NCI-H2227 treated with DMSO at 0.1 percent for 48 hours (cell line): ENCODE results near the gene AKNA.
A peak's percentile ranks its signal among the peaks of the same experiment; 100 is the strongest.

Source experiments
- DNase-seq: peaks from one replicate; lab custom pipeline; 2025; lab: John Stamatoyannopoulos, UW

AKNA gene

DNA sequence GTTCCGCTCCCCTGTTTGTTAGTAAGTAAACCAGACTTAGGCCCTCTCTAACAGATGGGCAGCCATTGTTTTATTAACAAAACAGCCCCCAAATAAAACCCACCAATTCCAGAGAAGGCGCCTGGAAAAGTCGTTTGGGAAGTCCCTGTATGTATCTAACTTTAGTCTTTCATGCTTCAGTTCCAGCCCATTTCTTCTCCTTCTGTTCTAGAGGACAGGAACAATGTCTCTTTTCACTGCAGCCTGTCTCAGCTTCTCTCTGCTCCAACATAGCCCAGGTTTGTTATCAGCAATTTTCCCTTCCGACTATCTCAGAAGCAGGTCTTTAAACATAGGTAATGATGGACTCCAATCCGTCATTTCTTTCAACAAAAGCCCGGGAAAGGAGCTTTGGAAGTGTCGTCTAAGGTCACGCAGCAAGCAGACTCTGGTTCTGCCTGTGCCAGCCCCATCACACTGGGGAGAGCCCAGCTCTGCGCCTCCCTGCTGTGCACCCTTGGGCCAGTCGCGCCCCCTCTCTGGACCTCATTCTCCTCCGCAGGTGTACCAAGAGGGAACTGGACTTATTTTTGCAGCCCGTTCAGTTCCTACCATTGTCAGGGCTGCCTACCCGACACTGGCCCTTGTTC is 9.6 kb upstream of the AKNA start:
- DNase-seq, result no peak

DNA sequence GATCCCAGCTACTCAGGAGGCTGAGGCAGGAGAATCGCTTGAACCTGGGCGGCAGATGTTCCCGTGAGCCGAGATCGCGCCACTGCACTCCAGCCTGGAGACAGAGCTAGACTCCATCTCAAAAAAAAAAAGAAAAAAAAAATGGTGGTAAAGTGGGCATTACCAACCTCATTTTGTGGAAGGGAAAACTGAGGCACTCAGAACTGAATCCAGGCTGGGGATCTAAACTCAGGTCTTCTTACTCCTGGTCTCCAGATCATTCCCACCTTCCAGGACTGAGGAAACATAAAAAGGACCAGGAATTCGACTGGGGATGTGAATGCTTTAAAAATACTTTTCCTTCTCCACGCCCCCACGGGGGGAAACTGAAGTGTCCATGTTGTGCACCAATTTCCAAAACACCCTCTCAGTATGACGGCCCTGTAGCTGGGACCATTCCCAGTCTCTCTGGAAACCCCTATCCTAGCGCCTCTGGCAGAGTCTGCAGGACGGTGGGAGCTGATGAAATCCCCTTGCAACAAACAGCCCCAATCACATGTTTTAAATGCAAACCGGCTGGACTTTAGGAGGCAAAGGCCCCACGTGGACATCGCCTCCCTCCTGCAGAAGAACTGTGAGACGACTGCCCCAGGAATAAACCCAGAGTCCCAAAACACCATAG is 8.9 kb upstream of the AKNA start:
- no peak for DNase-seq

DNA sequence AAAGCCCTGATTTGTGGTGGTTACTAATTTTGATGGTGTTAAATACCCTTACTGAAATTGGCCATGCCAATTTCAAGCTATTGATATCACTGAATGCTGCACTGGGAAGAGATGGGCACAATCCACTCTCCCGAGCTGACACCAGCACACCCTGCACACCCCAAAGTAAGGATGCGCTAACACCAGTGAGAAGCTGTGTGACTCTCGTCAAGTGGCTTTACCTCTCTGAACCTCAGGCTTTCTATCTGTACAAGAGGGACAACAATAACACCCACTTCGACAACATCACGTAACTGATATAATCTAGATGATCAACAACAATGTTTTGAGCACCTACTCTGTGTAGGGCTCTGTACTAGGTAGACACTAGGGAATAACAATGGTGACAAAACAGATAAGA is 8.0 kb upstream of the AKNA start:
- DNase-seq, result no peak

DNA sequence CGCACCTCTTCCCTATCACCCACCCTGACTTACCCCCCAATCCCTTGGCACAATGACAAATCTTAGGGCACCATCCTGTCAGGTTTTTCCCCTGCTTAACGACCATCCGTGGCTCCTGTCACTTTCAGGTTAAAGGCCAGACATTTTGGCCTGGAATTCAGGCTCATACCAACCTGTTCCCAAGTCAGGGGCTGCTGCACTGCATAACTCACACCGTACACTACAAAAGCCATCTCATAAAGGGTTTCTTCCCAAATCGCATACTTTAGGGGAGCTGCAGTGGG is 7.5 kb upstream of the AKNA start:
- no peak for DNase-seq

DNA sequence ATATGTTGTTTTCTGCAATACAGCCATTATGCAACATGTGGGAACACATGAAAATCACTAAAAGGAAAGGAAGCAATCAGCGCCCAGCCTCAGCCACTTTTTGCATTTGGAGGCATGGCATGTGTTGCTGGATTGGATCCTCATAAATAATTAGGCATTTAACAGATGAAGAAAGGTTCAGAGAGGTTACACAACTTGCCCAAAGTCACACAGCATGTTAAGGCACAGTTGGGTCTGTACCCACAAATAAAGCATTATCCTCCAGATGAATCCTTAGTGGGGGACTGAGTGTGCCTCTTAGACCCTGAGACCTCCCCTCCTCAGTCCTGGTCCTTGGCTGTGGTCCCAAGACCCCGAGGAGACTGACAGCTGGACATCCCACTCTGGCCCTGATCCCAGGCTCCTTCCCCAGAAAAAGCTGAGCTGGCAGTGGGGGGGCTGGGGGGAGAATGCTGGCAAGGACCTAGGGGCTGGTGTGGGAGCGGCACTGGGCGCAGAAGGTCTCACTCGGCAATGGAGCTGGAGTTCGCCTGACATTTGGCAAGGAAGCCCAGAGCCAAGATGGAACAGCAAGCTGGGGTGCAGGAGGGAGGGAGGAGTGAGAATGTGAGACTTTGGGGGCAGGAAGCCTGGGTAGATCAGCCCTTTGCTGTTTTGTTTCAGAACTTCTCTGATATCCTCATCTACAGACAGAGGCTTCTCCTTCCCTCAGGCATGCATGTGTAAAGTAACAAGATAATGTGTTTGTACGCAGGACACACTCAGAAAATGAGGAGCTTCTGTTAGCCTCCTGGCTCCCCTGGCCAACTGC is 6.9 kb upstream of the AKNA start:
- DNase-seq, result no peak

DNA sequence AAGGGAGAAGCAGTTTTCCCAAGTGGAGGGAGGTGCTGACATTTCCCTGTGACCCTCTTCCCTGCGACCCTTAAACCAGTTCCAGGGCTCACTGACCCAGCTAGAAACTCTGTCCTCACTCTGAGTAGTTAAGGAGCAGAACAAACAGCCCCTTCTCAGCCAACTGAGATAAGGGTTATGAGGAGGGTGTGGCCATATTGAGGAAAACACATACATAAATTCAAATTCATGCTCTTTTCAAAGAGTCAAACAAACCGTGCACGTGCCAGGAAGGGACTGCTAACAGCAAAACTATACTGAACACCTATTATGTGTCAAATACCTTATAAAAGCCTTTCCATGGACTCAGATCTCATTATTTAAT is 4.9 kb upstream of the AKNA start:
- DNase-seq, result no peak

DNA sequence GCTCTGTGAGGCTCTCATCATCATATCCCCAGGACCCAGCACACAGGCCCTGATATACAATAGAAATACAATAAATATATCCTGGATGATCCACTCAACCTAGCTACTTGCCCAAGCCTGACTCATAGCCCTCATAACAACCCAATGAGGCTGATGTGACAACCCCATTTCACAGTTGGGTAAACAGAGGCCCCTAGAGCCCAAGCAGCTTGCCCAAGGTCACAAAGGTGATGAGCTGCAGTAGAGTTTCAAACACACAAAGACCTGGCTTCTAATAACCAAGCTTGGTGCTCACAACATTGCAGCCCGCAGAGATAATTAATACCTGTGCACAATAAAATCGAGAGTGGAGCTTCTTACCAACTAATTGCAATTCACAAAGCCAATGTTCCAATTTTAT is 3.2 kb upstream of the AKNA start:
- peak; percentile 63 for DNase-seq

DNA sequence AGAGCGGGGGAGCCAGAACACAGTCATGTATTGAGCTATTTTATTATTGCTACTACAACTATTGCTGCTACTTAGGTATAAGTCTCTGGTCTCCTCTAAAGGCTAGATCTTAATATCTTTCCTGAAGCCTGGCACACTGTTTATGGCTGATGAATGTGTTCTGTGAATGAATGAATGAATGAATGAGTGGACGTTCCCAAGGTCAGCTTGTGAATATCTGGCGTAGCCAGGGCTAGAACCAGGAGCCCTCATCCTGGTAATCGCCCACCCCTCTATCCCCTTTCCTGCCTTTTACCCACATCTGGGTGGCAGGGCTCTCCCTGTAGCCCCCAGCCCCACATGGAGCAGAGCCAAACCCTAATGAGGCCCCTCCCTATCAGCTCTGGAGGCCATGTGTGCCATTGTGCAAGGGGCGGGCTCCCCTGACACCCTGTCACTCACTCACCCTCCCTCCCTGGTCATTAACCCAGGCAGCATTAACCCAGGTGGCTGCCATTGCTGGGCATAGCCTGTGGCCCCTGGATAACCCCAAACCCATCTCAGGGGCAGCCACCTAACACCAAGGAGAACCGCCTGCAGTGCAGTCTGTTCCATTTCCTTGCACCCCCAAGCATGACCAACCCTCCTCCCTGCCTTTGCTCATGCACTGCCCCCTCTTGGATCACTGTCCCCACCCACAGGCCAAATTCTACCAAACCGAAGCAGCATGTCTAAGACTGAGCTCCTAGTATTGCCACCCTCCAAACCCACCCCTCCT is 2.0 kb upstream of the AKNA start:
- no peak for DNase-seq

DNA sequence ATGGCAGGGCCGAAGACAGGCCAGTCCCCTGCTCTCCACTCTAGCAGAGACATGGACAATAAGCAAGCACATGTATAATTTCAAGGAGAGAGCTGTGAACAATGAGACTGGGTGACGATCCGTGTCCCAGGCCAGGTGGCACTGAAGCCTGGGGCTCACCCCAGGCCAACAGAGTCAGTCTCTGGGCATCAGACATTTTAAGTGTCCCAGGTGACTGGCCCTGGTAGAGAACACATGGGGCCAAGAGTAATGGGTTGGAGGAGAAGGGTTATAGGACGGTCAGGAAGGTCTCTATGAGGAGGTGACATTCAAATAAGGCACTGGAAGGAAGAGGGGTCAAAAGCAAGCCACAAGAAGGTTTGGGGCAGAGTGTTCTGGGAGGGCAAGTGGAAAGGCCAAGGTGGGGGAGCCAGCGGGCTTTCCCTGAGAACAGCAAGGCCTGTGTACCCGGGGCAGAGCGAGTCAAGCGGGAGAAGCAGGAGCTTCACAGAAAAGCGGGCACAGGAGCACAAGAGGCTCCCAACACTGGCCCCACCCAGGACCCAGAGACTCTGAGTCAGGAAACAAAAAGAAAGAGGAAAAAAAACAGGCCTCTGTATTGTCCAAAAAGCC is 1.1 kb upstream of the AKNA start:
- DNase-seq, result no peak

DNA sequence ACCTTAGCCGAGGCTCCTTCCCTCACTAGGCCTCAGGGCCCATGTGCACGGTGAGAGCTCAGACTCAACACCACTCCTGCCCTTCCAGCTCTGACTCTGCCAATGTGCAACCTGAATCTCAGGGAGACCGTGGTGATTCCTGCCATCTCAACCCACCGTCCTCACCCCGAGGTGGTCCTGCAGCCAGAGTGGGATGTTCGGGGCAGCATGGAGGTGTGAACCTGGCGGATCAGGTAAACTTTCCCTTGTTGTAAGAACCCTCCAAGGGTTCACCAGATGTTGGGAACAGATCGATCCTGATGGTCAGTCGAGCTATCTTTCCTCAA is 538 bp upstream of the AKNA start:
- no peak for DNase-seq

DNA sequence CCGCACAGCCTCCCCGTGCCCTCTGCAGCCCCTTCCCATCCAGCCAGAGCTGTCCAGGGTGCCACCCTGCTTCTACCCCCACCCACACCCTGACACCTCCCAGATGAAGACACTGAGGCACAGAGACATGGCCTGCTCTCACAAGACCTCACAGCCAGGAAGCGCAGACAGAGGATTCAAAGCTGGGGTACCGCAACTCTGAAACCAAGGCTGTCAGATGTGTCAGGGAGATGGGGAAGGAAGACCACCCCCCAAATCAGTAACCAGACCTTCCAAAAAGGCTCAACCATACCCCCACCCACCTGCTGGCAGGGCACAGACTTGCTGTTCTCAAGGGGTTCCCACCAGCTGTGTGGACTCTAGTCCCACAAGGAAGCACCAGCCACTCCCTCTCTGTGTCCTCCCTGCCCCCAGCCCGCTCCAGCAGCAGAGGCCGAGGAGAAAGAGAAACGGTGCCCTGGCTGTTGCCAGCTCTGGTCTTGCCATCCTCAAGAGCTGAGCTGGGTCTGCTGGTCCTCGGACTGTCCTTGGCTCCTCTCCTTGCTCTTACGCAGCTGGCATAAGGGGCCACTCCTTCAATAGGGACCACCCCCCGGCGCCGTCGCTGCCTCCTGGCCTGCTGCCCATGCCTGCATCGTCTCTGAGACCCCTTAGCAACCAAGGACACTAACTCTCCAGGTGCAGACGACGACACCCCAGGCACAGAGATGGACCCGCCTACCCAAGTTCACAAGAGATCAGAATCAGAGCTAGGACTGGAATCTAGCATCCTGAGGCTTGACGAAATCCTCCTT is 699 bp downstream of the AKNA start:
- peak; percentile 17 for DNase-seq

DNA sequence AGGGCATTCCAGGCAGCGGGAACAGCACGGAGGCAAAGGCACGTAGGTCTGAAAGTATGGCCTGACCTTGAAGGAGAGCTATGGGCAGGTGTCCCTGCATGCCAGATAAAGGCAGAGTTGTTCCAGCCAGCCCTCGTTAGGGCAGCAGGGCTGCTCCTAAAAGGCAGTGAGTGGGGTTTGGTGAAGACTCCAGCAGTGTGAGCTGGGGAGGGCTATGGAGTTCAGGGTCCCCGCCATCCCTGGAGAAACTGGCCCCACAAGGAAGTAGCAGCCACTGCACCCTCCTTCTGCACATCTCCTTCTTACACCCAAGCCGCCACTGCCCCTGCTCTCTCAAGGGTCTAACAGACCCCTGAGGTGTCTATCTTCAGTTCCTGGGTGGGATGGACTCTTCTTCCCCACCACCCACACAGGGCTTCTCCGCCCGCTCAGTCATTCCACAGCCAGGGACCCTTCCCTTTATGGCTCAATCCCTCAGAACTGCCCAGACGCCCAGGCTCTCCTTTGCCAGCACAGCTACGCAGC is 1.4 kb downstream of the AKNA start:
- DNase-seq, result no peak

DNA sequence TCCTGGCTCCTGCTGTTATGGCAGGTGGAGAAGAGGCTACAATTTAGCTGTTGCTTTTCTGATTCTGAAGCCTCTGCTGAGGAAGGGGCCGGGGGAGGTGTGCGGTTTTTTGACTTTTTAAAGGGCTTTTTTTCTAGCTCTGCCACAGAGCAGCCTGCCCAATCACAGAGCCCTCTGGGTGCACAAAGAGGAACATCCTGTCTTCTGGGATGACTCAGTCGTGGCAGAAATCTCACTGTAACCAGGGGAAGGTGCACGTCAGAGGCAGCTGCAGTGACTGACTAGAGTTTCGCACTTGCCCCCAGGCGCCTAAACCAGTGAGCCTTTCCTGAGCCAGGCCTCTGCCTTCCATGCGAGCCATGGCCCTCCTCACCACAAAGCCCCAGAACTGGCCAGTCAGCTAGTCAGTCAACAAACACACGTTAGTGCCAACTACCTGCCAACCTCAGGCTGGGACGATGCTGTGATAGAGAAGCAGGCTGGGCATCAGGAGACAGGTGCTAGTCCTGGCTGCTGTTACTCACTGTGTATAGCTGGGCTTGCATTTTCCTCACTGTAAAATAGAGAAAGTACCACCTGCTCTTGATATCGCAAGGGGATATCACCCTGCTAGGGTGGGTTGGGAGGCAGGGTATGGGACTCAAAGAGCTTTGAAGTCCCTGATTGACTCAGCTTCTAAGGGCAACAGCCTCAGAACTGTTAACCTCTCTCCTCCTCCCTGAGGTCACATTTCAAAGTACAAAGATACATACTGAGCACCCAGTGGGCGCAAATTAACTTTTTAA is 2.2 kb downstream of the AKNA start:
- no peak for DNase-seq

DNA sequence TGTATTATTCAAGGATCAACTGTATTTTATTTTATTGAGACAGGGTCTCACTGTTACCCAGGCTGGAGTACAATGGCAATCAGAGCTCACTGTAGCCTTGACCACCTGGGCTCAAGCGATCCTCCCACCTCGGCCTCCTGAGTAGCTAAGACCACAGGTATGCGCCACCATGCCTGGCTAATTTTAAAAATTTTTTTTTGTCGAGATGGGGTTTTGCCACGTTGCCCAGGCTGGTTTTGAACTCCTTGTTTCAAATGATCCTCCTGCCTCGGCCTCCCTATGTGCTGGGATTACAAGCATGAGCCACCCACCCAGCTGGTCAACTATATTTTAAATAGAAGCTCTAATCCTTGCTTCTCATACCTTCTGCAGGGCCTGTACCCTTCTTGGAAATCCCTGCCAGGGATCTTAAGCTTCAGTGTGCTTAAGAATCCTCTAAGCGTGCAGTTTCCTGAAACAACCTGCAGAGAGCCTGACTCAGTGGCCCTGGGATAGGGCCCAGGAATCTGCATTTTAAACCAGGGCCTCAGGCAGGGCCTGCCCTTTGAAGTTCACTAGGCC is 2.9 kb downstream of the AKNA start:
- no peak for DNase-seq

DNA sequence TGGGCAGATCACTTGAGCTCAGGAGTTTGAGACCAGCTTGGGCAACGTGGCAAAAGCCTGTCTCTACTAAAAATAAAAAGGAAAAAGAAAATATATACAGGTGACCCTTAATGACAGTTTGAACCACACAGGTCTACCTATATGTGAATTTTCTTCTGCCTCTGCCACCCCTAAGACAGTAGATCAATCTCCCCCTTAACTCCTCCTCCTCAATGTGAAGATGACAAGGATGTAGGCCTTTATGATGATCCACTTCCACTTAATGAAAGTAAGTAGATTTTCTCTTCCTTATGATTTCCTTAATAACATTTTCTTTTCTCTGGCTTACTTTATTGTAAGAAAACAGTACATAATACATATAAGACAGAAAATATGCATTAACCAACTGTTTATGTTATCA is 3.4 kb downstream of the AKNA start:
- no peak for DNase-seq

DNA sequence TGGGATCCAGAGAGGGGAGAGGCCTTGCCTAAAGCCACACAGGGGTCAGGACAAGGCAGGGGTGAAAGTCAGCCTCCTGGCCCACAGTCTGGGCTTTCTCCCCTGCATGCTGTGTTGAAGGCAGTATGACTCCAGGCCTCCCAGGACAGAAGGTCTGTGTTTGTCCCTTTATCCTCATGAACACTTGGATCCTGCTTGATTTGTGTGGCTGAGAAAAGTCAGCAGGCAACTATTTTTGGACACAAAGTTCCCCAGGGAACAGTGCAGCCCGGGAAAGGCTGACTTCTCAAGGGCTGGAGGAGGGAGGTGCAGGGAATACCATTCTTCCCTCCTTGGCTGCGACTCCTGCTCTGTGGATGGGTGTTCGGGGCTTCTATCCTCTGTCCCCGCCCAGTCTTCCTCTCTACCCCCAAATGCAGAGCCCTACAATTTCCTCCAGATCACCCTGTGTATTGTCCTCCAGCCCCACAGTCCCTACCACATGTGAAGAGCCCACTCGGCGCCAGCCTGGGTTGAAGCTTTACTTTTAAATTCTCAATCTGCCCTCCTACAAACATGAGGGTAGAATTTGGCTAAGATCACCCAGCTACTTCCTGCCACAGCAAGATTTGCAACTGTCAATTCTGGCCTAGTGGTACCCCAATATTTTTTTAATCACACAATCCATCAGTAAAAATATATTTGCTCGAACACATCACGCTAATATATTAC is 4.1 kb downstream of the AKNA start:
- DNase-seq, result no peak

DNA sequence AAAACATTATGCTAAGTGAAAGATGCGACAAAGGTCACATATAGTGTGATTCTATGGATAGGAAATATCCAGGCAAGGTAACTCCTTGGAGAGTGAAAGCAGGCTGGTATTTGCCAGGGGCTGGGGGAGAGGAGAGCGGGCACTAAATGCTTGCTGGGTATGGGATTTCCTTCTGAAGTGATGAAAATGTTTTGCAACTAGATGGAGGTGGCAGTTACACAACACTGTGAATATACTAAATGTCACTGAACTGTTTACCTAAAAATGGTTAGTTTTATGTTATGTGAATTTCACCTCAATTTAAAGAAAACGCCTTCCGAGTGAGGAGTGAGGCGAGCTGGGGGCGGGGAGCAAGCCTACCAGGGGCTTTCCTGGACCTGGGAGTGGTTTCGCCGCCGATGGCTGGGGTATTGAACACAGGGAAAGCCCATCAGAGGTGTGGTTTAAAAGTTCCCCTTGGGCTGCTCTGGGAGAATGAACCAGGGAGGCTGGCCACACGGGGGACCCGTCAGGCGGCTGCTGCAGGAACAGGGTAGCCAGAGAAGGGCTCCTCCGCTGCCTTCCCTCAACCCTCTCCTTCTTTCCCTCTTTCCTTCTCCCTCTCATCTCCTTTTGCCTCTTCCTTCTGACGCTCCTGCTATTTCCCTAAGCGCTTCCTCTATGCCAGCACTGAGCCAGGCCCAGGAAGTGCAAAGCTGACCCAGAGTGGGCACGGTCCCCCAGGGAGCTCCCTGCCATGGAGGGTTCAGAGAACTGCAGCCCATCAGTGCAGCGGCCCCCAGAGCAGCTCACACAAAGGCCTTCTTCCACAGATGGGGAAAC is 4.9 kb downstream of the AKNA start:
- no peak for DNase-seq

DNA sequence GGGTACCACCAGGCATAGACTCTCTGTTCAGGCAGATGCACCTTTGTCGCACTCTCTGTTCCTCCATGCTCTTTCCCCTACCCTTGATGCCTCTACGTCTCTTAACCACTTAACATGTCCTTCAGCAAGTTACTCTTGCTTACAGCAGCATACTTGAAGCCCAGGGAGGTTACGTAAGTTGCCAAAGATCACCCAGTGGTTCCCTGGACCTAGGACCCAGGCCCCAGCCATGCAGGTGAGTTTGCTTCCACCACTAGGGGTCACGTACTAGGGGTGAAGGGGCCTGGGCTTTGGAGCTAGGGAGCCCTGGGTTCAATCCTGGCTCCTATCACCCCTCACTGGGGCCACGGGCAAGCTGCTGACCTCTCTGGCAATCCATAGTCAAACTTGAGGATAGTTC is 8.9 kb downstream of the AKNA start:
- no peak for DNase-seq

DNA sequence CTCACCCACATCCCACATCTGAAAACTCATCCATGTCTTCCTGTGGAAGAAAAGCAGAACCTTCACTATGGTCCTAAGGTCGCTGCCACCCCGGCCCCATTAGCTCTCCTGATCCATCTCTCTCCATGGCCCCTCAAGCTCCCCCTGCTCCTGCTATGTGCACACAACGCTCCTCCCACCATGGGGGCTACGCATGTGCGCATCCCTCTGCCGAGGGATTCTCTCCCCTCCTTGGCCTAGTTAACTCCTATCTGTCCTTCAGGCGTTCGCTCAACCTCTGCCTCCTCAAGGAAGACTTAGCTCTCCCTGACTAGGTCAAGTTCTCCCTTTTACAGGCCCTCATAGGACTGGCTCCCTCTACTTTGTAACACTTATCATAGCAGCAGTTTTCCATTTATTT is 9.8 kb downstream of the AKNA start:
- DNase-seq, result no peak
